Hepatocyte (in vitro differentiated cells): ENCODE results near the gene SCIN. TPM values are rescaled to one million over a fixed set of nuclear protein-coding genes. Genes with fewer than 3 reads are reported as not detected.
"Not testable (repeated sequence)": the region's sequence is repeated elsewhere in the genome, so short reads cannot be mapped to it uniquely, and the experiment has no call there.

Experiments
- DNase-seq: peaks from one replicate; pipeline ENCODE4 v3.0.0-alpha.2; 2016; ENCODE audit warnings: low spot score
- H2AFZ ChIP-seq: fragments of 200-600 bp; sonication (generic); 2 replicates; pipeline ENCODE4 v1.6.0; 2016; ENCODE audit warnings: antibody characterized with exemption, mild to moderate bottlenecking
- H3K27ac ChIP-seq: fragments of 200-600 bp; sonication (generic); 2 replicates; pipeline ENCODE4 v1.5.1; 2016; ENCODE audit warnings: mild to moderate bottlenecking
- H3K27me3 ChIP-seq: fragments of 200-600 bp; sonication (generic); 2 replicates; pipeline ENCODE4 v1.6.1; 2016
- H3K36me3 ChIP-seq: fragments of 200-600 bp; sonication (generic); replicated peaks from 2 replicates; pipeline ENCODE4 v1.5.1; 2016; ENCODE audit warnings: low read depth; ENCODE audit not compliant: insufficient read depth
- H3K4me1 ChIP-seq: fragments of 200-600 bp; sonication (generic); 2 replicates; pipeline ENCODE4 v1.5.1; 2016; ENCODE audit warnings: mild to moderate bottlenecking, moderate library complexity; ENCODE audit not compliant: insufficient read depth
- H3K4me2 ChIP-seq: fragments of 200-600 bp; sonication (generic); 2 replicates; pipeline ENCODE4 v1.6.0; 2016
- H3K4me3 ChIP-seq: fragments of 200-600 bp; sonication (generic); 2 replicates; pipeline ENCODE4 v1.5.1; 2016; ENCODE audit warnings: mild to moderate bottlenecking
- H3K79me2 ChIP-seq: fragments of 200-600 bp; sonication (generic); 2 replicates; pipeline ENCODE4 v1.6.0; 2017; ENCODE audit warnings: mild to moderate bottlenecking
- H3K9me2 ChIP-seq: fragments of 200-600 bp; sonication (generic); replicated peaks from 2 replicates; pipeline ENCODE4 v1.6.0; 2017; ENCODE audit warnings: mild to moderate bottlenecking; ENCODE audit not compliant: insufficient read depth
- H3K9me3 ChIP-seq: fragments of 200-600 bp; sonication (generic); 2 replicates; pipeline ENCODE4 v1.5.1; 2016; ENCODE audit warnings: low read depth, mild to moderate bottlenecking
- H4K20me1 ChIP-seq: fragments of 200-600 bp; sonication (generic); 2 replicates; pipeline ENCODE4 v1.6.0; 2016; ENCODE audit warnings: mild to moderate bottlenecking; ENCODE audit not compliant: insufficient read depth, poor library complexity, severe bottlenecking
- EZH2 ChIP-seq: fragments of 200-600 bp; sonication (generic); IDR thresholded peaks from 2 replicates; pipeline ENCODE4 v1.6.1; 2016; ENCODE audit warnings: antibody characterized with exemption, mild to moderate bottlenecking, borderline replicate concordance
- EZH2phosphoT487 ChIP-seq: fragments of 200-600 bp; sonication (generic); IDR thresholded peaks from one replicate; pipeline ENCODE4 v1.6.1; 2018; ENCODE audit warnings: antibody characterized with exemption, mild to moderate bottlenecking, low read depth, moderate library complexity; ENCODE audit not compliant: unreplicated experiment, severe bottlenecking
- WGBS: methylation state at CpG from one replicate; pipeline ENCODE4 v1.1.6; 2016; ENCODE audit warnings: low lambda C conversion rate; ENCODE audit errors: missing lambda C conversion rate; 5-methylcytosine and 5-hydroxymethylcytosine counted together
- polyA plus RNA-seq: library from polyadenylated mRNA; unstranded; fragments of >200 nt; fragmentation: Nextera tagmentation; extraction: Ambion mirVana; gene quantifications from 2 replicates; pipeline ENCODE4 v1.2.1, GENCODE V29; 2016
- total RNA-seq: library from RNA; depleted of rRNA; stranded (reverse); fragments of >200 nt; gene quantifications from 2 replicates; pipeline ENCODE4 v1.2.3, GENCODE V29; 2014
- TF ChIP-seq, protein P1 (sequence below): fragments of 200-600 bp; sonication (generic); IDR thresholded peaks from 2 replicates; pipeline ENCODE4 v1.5.1; 2016; ENCODE audit warnings: antibody characterized with exemption, mild to moderate bottlenecking; ENCODE audit not compliant: poor library complexity

SCIN gene
- total RNA-seq (3.7 and 6.7 TPM in 2 replicates), polyA plus RNA-seq (4.4 and 6.3 TPM in 2 replicates)

DNA sequence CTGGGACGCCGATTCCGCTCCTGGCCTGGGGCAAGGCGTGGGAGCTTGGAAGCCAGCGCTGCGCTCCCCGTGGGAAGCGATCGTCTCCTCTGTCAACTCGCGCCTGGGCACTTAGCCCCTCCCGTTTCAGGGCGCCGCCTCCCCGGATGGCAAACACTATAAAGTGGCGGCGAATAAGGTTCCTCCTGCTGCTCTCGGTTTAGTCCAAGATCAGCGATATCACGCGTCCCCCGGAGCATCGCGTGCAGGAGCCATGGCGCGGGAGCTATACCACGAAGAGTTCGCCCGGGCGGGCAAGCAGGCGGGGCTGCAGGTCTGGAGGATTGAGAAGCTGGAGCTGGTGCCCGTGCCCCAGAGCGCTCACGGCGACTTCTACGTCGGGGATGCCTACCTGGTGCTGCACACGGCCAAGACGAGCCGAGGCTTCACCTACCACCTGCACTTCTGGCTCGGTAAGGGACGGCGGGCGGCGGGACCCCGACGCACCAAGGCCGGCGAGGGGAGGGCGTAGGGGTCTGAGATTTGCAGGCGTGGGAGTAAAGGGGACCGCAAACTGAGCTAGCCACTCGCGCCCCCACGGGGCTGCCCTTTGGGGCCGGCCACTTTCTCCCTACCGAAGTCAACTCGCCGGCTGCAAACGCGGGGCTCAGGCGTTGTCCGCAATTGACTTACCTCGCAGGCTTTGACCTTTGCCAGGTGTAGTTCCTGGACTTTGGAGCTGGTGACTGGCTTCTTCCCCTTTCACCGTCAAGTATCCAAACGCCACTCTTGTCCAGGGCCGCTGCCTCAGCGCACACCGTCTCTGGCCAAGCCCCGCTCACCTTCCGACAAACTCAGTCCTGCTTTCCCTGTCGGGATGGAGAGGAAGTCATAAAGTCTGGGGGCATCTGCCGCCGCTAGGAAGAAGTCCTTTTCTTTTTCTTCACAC lies at the start of gene SCIN:
TSS of gene SCIN (plus strand) at position 187 of the 928 bp plus-strand sequence. CDS start at position 254, 67 bp downstream.
- TF ChIP-seq, protein P1, sequence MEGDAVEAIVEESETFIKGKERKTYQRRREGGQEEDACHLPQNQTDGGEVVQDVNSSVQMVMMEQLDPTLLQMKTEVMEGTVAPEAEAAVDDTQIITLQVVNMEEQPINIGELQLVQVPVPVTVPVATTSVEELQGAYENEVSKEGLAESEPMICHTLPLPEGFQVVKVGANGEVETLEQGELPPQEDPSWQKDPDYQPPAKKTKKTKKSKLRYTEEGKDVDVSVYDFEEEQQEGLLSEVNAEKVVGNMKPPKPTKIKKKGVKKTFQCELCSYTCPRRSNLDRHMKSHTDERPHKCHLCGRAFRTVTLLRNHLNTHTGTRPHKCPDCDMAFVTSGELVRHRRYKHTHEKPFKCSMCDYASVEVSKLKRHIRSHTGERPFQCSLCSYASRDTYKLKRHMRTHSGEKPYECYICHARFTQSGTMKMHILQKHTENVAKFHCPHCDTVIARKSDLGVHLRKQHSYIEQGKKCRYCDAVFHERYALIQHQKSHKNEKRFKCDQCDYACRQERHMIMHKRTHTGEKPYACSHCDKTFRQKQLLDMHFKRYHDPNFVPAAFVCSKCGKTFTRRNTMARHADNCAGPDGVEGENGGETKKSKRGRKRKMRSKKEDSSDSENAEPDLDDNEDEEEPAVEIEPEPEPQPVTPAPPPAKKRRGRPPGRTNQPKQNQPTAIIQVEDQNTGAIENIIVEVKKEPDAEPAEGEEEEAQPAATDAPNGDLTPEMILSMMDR, result no peak
- TF ChIP-seq EZH2 (no peak), EZH2phosphoT487 (no peak)
- Histone ChIP-seq H3K4me3 (peak within 1 kb of the TSS; percentile 60), H2AFZ (peak within 1 kb of the TSS; percentile 84), H3K36me3 (no peaks in the 10 kb centered on the region), H4K20me1 (no peaks in the 10 kb centered on the region), H3K27ac (peak within 1 kb of the TSS; percentile 12), H3K4me2 (peak within 1 kb of the TSS; percentile 96), H3K9me3 (no peaks in the 10 kb centered on the region), H3K9me2 (no peaks in the 10 kb centered on the region), H3K79me2 (no peaks in the 10 kb centered on the region), H3K4me1 (peaks cover 4% of the 10 kb centered on the region), H3K27me3 (peaks cover 14% of the 10 kb centered on the region)
- 3% methylated on average over 57 of the region's 74 CpGs for WGBS
- DNase-seq, result peak; percentile 59

DNA sequence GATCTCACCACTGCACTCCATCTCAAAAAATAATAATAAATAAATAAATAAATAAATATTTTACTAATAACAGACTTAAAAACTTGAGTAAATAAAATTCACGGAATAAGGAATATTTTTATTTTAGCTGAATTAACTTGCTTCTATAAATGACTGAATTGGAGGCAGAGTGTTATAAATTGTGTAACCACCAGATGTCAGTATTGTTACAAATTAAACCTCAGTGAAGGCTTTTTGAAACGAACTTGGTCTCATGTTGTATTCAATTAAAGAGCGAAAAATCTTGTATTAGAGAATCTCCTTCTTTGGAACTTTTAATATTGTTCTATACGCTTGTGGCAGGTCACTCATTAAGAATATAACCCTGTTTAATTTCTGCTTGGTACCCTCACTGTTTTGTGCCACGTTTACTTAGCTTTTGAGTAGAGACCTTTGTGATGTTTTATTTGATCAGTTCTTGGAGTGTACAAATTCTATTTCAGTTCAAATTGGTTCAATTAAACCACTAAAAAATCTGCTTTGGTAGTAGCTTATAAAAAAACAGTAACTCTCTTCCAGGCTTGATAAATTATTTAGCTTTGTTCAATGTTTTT lies 45.6 kb upstream of the SCIN start:
- H2AFZ ChIP-seq, result peak overlapping the region; percentile 1
- peak; percentile 62 for DNase-seq
- WGBS, result 23% methylated on average over 5 of the region's 5 CpGs

DNA sequence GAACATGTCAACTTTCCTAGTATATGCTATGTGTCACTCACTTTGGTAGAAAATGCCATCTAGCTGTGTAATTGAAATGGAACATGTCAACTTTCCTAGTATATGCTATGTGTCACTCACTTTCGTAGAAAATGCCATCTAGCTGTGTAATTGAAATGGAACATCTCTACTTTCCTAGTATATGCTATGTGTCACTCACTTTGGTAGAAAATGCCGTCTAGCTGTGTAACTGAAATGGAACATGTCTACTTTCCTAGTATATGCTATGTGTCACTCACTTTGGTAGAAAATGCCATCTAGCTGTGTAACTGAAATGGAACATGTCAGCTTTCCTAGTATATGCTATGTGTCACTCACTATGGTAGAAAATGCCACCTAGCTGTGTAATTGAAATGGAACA lies 43.8 kb upstream of the SCIN start:
- not testable (repeated sequence) for H3K27ac ChIP-seq, H3K9me2 ChIP-seq, H3K36me3 ChIP-seq, H4K20me1 ChIP-seq, H3K4me1 ChIP-seq, H3K4me2 ChIP-seq, H3K79me2 ChIP-seq, H3K27me3 ChIP-seq, H3K9me3 ChIP-seq, DNase-seq, H3K4me3 ChIP-seq, H2AFZ ChIP-seq
- WGBS, result 82% methylated on average over 2 of the region's 2 CpGs

More for the DNA sequence above, 45.6 kb upstream of the SCIN start:
- Histone ChIP-seq H4K20me1 (no peaks in the 10 kb centered on the region), H3K9me3 (no peaks in the 10 kb centered on the region), H3K4me2 (peak overlapping the region; percentile 32), H3K27me3 (no peaks in the 10 kb centered on the region), H3K27ac (no peak overlapping the region), H3K36me3 (no peaks in the 10 kb centered on the region), H3K4me1 (no peaks in the 10 kb centered on the region), H3K4me3 (no peak overlapping the region), H3K79me2 (no peaks in the 10 kb centered on the region), H3K9me2 (no peaks in the 10 kb centered on the region)
- TF ChIP-seq EZH2, result no peak
- TF ChIP-seq, protein P1, result peak; percentile 82

DNA sequence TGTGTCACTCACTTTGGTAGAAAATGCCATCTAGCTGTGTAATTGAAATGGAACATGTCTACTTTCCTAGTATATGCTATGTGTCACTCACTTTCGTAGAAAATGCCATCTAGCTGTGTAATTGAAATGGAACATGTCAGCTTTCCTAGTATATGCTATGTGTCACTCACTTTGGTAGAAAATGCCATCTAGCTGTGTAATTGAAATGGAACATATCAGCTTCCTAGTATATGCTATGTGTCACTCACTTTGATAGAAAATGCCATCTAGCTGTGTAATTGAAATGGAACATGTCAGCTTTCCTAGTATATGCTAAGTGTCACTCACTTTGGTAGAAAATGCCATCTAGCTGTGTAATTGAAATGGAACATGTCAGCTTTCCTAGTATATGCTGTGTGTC lies 42.9 kb upstream of the SCIN start:
- 88% methylated on average over 1 of the region's 1 CpG for WGBS
- not testable (repeated sequence) for H3K9me3 ChIP-seq, DNase-seq, H3K27ac ChIP-seq, H3K4me3 ChIP-seq, H4K20me1 ChIP-seq, H3K79me2 ChIP-seq, H3K27me3 ChIP-seq, H3K4me2 ChIP-seq, H3K9me2 ChIP-seq, H3K4me1 ChIP-seq, H3K36me3 ChIP-seq, H2AFZ ChIP-seq
